ENCODE measurements around the gene KCNJ1.

Gene KCNJ1

DNA sequence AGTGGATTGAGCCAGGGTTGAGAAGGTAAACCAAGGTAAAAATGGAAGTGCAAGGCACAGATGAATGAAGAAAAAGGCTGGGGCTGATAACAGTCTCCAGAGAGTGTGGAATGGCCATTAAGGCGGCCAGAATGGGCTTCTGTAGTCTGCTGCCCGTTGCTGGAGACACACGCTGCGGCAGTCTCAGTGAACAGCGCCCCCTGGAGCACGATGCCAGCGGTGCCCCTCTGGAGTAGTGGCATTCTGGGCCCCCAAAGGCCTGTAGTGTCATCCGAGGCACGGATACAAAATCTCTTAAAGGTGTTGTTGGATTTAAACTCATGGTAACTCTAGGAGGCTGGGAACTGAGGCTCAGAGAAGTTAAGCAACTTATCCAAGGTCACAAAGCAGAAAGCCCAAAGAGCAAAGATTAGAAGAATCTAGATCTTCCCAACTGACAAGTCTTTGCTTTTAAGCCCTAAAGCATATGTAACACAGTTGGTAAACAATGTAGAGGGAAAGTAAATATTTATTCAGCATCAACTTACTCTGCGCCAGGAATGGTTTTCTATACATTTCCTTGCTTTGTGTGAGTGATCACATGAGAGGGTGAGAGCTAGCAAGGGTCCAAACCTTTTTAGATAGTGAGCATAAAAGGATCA lies 18.2 kb downstream of the KCNJ1 start:
- peak; percentile 42 for DNase-seq (ENCODE audit: low spot score)

DNA sequence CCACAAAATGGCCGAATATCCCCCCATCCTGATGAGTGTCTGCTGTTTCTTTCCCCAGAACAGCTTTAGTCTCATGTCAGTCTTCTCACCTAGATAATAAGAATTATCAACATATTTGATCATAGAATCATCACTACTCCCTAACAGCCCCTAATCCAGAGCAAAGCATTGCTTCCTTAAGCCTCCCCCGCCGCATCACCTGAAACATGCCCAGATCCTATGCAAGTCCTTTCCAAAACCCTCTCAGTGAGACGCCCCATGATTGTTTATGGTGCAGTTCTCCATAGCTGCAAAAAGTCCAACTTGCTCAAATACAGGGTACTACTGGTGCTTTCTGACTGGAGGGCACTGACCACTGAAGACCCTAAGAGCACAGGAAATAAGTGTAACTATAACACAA lies 20.1 kb downstream of the KCNJ1 start:
- DNase-seq (ENCODE audit: low spot score): no peak

DNA sequence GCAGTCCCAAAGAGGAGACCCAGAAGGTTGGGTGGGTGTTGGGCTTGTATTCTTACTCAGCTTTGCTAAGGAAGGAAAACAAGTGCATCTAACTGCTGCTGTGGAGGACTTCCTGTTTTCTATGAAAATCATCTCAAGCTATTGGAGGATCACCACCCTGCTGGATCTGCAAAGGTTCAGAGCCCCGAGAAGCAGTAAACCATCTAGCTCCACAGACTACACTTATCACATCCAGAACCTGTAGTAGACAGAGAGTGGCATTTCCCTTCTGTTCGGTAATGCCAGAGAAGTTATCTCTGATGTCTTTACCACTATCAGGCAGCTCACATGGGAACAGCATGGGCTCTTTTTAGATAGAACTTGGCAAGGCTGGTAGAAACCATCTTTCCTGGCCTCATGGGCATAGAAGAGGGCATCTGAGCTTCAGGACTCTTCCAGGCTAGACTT lies 21.7 kb downstream of the KCNJ1 start:
- DNase-seq (ENCODE audit: low spot score): no peak

DNA sequence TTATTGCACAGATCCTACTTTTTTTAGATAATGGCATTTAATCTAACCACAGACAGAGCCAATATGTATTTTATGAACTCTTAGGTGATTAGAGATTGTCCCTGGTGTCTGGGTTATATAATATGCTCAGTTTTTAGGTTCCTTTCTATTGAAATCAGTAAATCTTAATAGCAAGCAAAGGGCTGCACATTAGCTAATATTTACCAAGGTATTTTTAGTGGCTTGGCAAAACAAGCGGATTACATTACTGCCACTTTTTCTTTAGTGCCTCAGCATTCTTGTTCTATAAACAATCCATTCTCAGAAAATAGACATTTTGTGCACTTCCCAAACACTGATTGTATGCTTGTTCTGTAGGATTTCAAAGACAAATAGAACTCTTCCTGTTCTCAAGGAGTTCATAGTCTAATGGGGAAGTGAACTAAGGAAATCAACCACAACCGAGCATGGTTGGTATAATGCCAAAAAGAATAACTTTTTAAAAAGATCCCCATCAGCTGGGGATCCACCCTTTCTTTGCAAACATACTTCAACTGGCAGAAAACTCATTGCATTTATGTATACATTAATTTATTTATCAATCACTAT lies 23.8 kb downstream of the KCNJ1 start:
- no peak for DNase-seq (ENCODE audit: low spot score)

- DNase-seq (ENCODE audit: low spot score): no peak
Observed at GRCh38 chr11:128841461-128842072, 25.5 kb downstream of the KCNJ1 start.

DNA sequence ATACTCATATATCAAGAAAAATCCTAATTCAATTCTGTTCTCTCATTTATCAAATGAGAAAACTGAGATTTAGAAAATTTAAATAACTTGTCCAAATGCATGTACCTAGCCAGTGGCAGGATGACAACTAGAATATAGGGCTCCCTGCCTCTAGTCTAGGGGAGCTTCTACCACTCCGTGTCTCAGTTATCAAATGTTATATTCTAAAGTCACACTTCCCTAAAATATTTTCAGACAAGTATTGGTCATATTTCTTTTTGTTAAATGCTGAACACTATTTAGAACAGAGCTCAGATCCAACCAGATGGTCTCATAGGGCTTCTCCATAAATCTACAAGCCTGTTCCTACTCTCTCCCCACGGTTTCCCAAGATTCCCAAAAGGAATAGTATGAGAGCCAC lies 26.3 kb downstream of the KCNJ1 start:
- no peak for DNase-seq (ENCODE audit: low spot score)

DNA sequence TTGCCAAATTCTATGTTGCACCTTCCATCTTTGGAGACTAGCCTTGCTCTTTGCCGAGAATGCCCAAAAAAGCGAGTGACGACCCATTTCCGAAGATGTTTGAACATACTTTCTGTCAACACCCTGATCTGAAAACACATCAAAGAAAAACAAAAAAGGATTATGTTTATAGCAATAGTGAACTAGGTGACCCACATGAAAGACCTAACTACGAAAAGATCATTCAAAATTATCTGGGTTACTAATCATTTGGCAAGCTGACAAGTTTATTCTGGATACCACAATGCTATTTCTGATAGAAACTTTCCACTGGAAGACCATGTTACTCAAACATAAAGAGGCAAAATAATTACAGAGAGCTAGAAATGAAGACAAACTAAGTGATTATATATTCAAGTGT lies 27.0 kb downstream of the KCNJ1 start:
- DNase-seq (ENCODE audit: low spot score): peak; percentile 67

DNA sequence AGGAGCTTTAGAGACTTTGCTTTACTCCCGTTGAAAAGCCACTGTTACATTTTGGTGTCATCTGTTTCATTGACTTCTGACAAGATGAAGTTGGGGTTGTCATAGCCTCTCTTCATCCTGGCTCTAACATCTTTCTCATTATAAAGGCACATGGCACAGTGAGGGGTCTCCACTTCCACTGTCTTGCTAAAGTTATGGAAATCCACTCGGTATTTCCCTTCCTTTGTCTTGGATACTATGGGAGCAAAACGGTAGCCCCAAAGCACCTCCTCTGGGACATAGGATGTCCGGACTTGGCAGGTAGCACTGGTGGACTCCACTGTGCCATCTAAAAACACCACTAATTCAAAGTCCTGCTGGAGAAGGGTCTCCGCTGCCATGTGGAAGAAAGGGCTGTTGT lies 28.0 kb downstream of the KCNJ1 start:
- DNase-seq (ENCODE audit: low spot score): no peak

DNA sequence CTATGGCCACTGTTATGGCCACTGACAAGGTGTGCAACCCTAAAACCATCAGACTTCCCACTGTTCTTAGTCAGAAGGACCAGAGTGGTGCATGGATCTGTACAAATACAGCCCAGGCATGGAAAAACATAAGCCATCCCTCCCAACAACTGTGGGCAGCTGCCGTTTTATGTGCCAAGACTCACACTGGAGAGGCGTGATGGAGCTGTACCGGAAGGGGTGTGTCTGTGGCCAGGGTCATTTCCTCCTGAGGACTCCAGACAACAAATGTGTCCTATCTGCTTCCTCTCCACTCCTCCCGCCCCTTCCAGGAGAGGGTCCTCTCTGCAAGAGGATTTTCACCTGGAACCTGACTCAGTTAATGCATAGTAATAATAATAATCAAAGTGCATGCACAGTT lies 29.5 kb downstream of the KCNJ1 start:
- DNase-seq (ENCODE audit: low spot score): no peak

- no peak for DNase-seq (ENCODE audit: low spot score)
Observed at GRCh38 chr11:128835741-128836430, 31.2 kb downstream of the KCNJ1 start.

- no peak for DNase-seq (ENCODE audit: low spot score)
Observed at GRCh38 chr11:128834157-128834556, 32.9 kb downstream of the KCNJ1 start.

DNA sequence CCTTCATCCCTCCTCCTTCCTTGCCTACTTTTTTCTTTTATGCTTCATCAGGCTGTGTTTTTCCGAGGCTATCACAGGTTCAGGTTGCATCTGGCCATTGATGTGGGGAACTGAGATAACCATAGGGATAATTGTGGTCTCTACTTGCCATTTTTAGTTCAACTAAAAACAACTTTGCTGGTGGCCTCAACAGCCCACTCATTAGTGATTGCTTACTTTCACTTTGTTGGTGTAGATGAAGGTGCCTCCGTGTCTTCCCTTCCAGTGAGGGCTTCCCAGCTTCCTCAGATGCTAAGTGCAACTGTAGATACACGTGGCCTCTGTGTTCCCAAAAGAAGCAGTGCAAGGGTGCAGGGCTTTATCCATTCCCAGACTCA lies 35.0 kb downstream of the KCNJ1 start:
- DNase-seq (ENCODE audit: low spot score): peak; percentile 60

- peak; percentile 80 for DNase-seq (ENCODE audit: low spot score)
Observed at GRCh38 chr11:128831174-128832120, 35.6 kb downstream of the KCNJ1 start.

DNA sequence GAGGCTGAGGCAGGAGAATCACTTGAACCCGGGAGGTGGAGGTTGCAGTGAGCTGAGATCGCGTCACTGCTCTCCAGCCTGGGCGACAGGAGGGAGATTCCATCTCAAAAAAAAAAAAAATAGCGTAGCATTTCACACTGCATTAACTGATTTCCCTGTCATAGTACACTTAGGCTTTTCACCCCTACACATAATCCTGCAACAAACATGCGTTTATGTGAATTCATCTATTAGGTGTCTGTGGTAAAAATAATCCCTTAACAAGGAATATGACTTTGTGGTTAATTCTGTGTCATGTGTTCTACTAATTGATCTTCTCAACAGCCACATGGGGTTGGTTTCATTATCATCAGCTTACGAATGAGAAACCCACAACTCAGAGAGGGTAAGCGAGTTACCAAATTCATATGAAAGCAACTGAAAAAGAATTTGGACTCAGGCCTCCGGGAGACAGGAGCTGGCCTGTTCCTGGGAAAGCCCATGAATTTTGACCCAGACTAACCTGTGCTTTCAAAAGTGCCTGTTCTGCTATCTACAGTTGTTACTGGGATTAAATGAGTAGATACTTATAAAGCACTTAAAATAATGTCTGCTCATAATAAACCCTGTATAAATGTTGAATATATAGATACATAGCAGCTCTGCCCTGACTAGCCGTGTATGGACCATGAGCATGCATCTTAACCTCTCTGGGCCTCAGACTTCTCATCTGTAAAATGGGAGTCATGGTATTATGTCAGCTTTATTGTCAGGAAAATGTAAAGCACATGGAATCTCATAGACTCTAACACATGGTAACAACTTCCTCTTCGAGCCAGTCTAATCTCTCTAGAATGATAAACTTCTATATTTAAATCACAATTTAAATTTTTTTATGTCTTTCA lies 36.6 kb downstream of the KCNJ1 start:
- DNase-seq (ENCODE audit: low spot score): no peak

DNA sequence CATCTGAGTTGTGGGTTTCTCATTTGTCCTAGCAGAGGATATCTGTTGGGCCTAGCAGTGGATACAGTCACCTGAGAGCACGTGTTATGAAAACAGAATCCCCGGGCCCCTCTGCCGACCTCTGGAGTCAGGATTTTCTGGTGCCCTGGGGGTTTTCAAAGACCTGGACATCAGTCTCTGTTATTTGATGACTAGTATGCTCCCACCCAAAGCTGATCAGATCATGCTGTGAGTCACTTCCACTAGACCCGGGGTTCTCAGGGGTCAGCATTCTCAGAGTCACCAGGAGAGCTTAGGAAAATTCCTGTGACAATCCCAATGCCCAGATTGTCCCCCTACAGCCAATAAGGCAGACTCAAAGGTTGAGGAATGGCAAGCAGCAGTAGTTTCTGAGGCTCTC lies 38.7 kb downstream of the KCNJ1 start:
- no peak for DNase-seq (ENCODE audit: low spot score)

DNA sequence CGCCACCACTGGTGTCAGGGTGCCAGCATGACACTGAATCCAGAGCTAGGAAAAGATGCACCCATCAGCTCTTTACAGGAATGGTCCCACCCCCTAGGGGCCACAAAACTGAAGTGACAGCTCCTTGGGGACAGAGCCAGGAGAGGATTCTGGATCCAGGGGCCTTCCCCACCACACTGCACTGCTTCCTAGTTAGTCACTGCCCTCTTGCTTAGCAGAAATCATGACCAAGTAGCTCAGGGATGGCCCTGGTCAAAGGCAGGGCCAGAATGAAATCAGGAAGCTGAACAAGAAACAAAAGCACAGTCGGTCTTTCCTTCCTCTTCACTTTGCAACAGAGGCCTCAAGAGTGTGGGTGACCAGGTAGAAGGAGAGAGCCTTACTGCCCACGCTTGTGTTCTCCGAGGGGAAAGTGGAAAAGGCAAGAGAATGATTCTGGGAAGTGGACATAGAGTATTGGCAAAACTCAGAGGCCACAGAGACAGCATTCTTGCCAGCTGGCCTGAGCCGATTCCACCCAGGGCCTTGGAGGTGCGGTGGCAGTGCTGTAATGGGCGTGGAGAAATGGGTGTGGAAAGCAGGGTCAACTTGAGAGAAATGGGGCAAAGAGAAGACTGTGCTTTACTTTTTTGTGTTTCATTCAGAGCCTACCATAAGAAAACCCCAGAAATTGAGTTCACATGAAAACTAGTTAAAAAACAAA lies 39.8 kb downstream of the KCNJ1 start:
- DNase-seq (ENCODE audit: low spot score): no peak

GRCh38 chr11:128825050-128825784 lies 41.9 kb downstream of the KCNJ1 start:
- no peak for DNase-seq (ENCODE audit: low spot score)

GRCh38 chr11:128824191-128825049 lies 42.7 kb downstream of the KCNJ1 start:
- DNase-seq (ENCODE audit: low spot score): no peak

GRCh38 chr11:128823753-128824152 lies 43.3 kb downstream of the KCNJ1 start:
- no peak for DNase-seq (ENCODE audit: low spot score)

Data from SW480 (cell line).